ENCODE measurements around the gene SACM1L. TPM values are rescaled to one million over a fixed set of nuclear protein-coding genes. Genes with fewer than 3 reads are reported as not detected.

The SACM1L gene
- total RNA-seq, 1 experiment from 2014 or later, result 30.1 TPM

- BruUV-seq (replicated peaks), result no TSS peak
- intact Hi-C loops (cut with micrococcal nuclease), result loop anchor here (10.0 kb wide), 1 partner anchor 620 kb away; no protein-coding TSS in a partner anchor
- H3K79me2 ChIP-seq (ENCODE audit: low read length), result peaks cover 41% of the 10 kb centered on the region
- peaks cover 50% of the 10 kb centered on the region for H3K4me1 ChIP-seq (ENCODE audit: insufficient read depth, low read length)
- DNase-seq (no peak), ATAC-seq (no peak)
- no peak overlapping the region for H3K27ac ChIP-seq (ENCODE audit: low read length)
- H3K9me2 ChIP-seq (replicated peaks; ENCODE audit: low read length), result no peaks in the 10 kb centered on the region
- no peak overlapping the region for H3K4me3 ChIP-seq (ENCODE audit: low read length)
- no peak overlapping the region for H3K9ac ChIP-seq (ENCODE audit: low read length)
- no peaks in the 10 kb centered on the region for H3K9me3 ChIP-seq (ENCODE audit: low read length)
- H3K4me2 ChIP-seq (ENCODE audit: low read length), result no peak overlapping the region
- H2AFZ ChIP-seq (ENCODE audit: low read length), result no peak overlapping the region
- POLR2A ChIA-PET (ENCODE audit: unreplicated experiment), result no interaction called here
- H3F3A ChIP-seq (ENCODE audit: low read length, unreplicated experiment), result peaks cover 18% of the 10 kb centered on the region
- H3K36me3 ChIP-seq (ENCODE audit: low read depth, low read length), result peaks cover 25% of the 10 kb centered on the region
- no peaks in the 10 kb centered on the region for H3K27me3 ChIP-seq (ENCODE audit: low read length)
- CTCF ChIA-PET, result interaction anchor here (1.0 kb wide), 1 partner anchor 154 kb away, joined by 5 read pairs; no protein-coding TSS in a partner anchor
- TF ChIP-seq EZH2phosphoT487 (IDR thresholded peaks at IDR 0.05; ENCODE audit: borderline replicate concordance, low read length), result no peak
- TF ChIP-seq, protein P1, sequence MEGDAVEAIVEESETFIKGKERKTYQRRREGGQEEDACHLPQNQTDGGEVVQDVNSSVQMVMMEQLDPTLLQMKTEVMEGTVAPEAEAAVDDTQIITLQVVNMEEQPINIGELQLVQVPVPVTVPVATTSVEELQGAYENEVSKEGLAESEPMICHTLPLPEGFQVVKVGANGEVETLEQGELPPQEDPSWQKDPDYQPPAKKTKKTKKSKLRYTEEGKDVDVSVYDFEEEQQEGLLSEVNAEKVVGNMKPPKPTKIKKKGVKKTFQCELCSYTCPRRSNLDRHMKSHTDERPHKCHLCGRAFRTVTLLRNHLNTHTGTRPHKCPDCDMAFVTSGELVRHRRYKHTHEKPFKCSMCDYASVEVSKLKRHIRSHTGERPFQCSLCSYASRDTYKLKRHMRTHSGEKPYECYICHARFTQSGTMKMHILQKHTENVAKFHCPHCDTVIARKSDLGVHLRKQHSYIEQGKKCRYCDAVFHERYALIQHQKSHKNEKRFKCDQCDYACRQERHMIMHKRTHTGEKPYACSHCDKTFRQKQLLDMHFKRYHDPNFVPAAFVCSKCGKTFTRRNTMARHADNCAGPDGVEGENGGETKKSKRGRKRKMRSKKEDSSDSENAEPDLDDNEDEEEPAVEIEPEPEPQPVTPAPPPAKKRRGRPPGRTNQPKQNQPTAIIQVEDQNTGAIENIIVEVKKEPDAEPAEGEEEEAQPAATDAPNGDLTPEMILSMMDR (conservative IDR thresholded peaks at IDR 0.05; ENCODE audit: low read depth, low read length), result no peak
- no peak for TF ChIP-seq EZH2 (IDR thresholded peaks at IDR 0.05; ENCODE audit: low read length, unreplicated experiment)
- H4K20me1 ChIP-seq (ENCODE audit: low read length), result peaks cover 10% of the 10 kb centered on the region; the same call in 1 of the 2 replicates
Observed at GRCh38 chr3:45664578-45664977, 24.6 kb upstream of the SACM1L start.

- BruUV-seq (replicated peaks), result no TSS peak
- TF ChIP-seq EZH2phosphoT487 (IDR thresholded peaks at IDR 0.05; ENCODE audit: borderline replicate concordance, low read length) (no peak), EZH2 (IDR thresholded peaks at IDR 0.05; ENCODE audit: low read length, unreplicated experiment) (no peak)
- TF ChIP-seq, protein P1 (conservative IDR thresholded peaks at IDR 0.05; ENCODE audit: low read depth, low read length), result peak; percentile 80
- Histone ChIP-seq H3K36me3 (ENCODE audit: low read depth, low read length) (peaks cover 30% of the 10 kb centered on the region), H3F3A (ENCODE audit: low read length, unreplicated experiment) (peaks cover 12% of the 10 kb centered on the region), H3K4me1 (ENCODE audit: insufficient read depth, low read length) (peaks cover 44% of the 10 kb centered on the region), H3K9me3 (ENCODE audit: low read length) (no peaks in the 10 kb centered on the region), H3K9me2 (replicated peaks; ENCODE audit: low read length) (no peaks in the 10 kb centered on the region), H3K27ac (ENCODE audit: low read length) (no peak overlapping the region), H4K20me1 (ENCODE audit: low read length) (peaks cover 10% of the 10 kb centered on the region; the same call in 1 of the 2 replicates), H3K79me2 (ENCODE audit: low read length) (peaks cover 41% of the 10 kb centered on the region), H3K4me2 (ENCODE audit: low read length) (no peak overlapping the region), H2AFZ (ENCODE audit: low read length) (no peak overlapping the region), H3K27me3 (ENCODE audit: low read length) (no peaks in the 10 kb centered on the region), H3K9ac (ENCODE audit: low read length) (no peak overlapping the region), H3K4me3 (ENCODE audit: low read length) (no peak overlapping the region)
- ChIA-PET POLR2A (ENCODE audit: unreplicated experiment) (no interaction called here), CTCF (interaction anchor here (1.0 kb wide), 1 partner anchor 154 kb away, joined by 5 read pairs; no protein-coding TSS in a partner anchor)
- ATAC-seq, result no peak
- intact Hi-C loops (cut with micrococcal nuclease), result loop anchor here (5.0 to 10.0 kb wide), 3 partner anchors 268 to 620 kb away; no protein-coding TSS in a partner anchor
- DNase-seq, result peak; percentile 74
Observed at GRCh38 chr3:45665101-45665572, 24.1 kb upstream of the SACM1L start.
